IPS-20b (cell line): ENCODE results near the gene SMOC2.
"Not testable (repeated sequence)": the region's sequence is repeated elsewhere in the genome, so short reads cannot be mapped to it uniquely, and the experiment has no call there.

Experiments
- H3K27ac ChIP-seq: one replicate; pipeline ENCODE4 v1.5.1; 2013; ENCODE audit warnings: low read length
- H3K27me3 ChIP-seq: 2 replicates; pipeline ENCODE4 v1.6.1; 2013; ENCODE audit warnings: mild to moderate bottlenecking, low read length, inconsistent platforms; ENCODE audit not compliant: insufficient read depth
- H3K36me3 ChIP-seq: 2 replicates; pipeline ENCODE4 v1.6.1; 2013; ENCODE audit warnings: low read depth, mild to moderate bottlenecking, inconsistent platforms, low read length, moderate library complexity; ENCODE audit not compliant: insufficient read depth
- H3K4me1 ChIP-seq: 2 replicates; pipeline ENCODE4 v1.6.1; 2013; ENCODE audit warnings: mild to moderate bottlenecking, control low read depth, inconsistent platforms, low read length, moderate library complexity; ENCODE audit not compliant: insufficient read depth
- H3K4me3 ChIP-seq: 2 replicates; pipeline ENCODE4 v1.5.1; 2013; ENCODE audit warnings: mild to moderate bottlenecking, low read length, inconsistent platforms
- H3K9ac ChIP-seq: 2 replicates; pipeline ENCODE4 v1.6.1; 2013; ENCODE audit warnings: low read depth, mild to moderate bottlenecking, inconsistent platforms, low read length, moderate library complexity
- H3K9me3 ChIP-seq: 2 replicates; pipeline ENCODE4 v1.6.1; 2013; ENCODE audit warnings: mild to moderate bottlenecking, low read depth, low read length, inconsistent platforms; ENCODE audit not compliant: insufficient read depth

The SMOC2 gene

DNA sequence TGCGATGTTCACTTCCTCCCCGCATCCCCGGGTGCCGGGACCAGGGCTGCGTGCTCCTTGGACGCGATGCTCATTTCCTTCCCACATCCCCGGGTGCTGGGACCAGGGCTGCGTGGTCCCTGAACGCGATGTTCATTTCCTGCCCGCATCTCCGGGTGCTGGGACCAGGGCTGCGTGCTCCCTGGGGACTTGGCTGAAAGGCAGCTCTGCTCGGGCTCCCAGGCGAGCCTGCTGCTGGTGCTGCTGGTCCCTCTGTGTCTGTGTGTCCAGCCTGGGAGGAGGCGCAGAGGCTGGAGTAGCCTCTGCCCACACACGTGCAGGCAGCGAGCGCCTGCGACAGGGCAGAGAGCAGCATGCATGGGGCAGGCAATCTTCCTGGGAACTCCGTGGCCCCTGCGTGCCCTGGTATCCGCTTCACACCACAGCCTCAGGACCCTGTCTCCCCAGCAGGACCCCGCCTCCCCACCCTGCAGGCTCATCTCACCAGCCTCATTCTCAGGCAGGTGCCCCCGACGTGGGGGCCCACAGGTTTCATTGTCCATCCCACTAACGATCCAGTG, 132.4 kb downstream of the SMOC2 start:
- H3K27me3 ChIP-seq, H3K36me3 ChIP-seq, H3K27ac ChIP-seq, H3K4me1 ChIP-seq, H3K4me3 ChIP-seq, H3K9me3 ChIP-seq, H3K9ac ChIP-seq: not testable (repeated sequence)

GRCh38 chr6:168574075-168574698, 133.2 kb downstream of the SMOC2 start:
- no peaks in the 10 kb centered on the region for H3K9me3 ChIP-seq
- no peak overlapping the region for H3K9ac ChIP-seq
- H3K27ac ChIP-seq: no peak overlapping the region
- no peaks in the 10 kb centered on the region for H3K27me3 ChIP-seq
- no peaks in the 10 kb centered on the region for H3K4me1 ChIP-seq
- H3K36me3 ChIP-seq: no peaks in the 10 kb centered on the region
- no peak overlapping the region for H3K4me3 ChIP-seq

- H3K4me3 ChIP-seq: no peak overlapping the region
- no peaks in the 10 kb centered on the region for H3K36me3 ChIP-seq
- no peak overlapping the region for H3K27ac ChIP-seq
- no peak overlapping the region for H3K9ac ChIP-seq
- no peaks in the 10 kb centered on the region for H3K9me3 ChIP-seq
- no peaks in the 10 kb centered on the region for H3K4me1 ChIP-seq
- H3K27me3 ChIP-seq: no peaks in the 10 kb centered on the region
These were observed 133.8 kb downstream of the SMOC2 start for GRCh38 chr6:168574699-168575195.

DNA sequence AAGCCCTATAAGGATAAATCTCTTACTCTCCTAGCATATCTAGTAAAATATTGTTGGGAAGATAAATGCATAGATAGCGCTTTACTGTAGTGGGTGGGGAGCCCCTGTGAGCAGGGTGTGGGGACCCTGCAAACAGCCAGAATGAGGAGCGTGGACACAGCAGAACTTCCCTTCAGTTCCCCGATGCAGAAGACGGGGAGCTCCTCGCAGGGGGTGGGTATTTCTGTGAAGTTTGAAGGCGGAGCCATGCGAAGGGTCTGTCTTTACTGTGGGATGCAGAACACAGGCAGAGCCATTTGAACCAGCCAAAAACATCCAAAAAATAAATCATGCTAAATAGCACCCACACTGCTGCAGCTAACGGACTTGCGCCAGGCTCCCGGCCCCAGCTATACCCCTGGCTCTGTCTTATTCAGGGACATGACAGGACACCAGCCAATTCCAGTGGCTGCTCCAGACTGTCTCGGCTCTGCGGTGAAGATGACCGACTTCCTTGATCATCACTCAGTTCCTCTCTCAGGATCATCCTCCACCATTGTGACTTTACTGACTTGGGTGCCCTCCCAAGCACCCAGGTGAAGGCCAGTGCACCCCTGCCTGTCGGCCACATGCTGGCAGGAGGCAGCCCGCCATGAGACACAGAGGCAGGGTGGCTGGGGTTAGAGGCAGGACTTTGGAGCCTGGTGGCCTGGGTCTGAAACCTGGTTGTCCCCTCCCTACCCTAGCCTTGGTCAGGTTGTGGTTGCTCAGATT, 134.5 kb downstream of the SMOC2 start:
- Histone ChIP-seq H3K9me3 (no peaks in the 10 kb centered on the region), H3K36me3 (no peaks in the 10 kb centered on the region), H3K9ac (no peak overlapping the region), H3K27me3 (no peaks in the 10 kb centered on the region), H3K4me1 (no peaks in the 10 kb centered on the region), H3K4me3 (no peak overlapping the region), H3K27ac (no peak overlapping the region)

DNA sequence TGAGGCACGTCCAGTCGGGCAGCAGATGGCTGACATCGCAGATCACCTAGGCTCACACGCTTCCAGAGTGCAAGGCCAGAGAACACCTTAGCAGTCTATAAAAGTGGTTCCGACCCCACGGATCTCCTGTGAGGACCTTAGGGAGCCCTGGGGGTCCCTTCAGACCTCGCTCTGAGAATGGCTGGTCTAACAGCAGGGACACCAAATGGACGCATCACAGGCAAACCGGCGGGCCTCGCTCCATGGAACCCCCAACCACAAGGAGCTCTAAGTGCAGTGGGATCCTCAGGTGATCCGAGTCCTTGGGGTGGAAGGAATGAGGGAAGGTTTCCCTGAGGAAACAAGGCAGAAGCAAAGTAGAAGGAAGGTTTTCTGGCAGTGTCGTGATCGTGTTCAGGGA, 135.4 kb downstream of the SMOC2 start:
- Histone ChIP-seq H3K27me3 (no peaks in the 10 kb centered on the region), H3K4me3 (no peak overlapping the region), H3K36me3 (no peaks in the 10 kb centered on the region), H3K9ac (no peak overlapping the region), H3K4me1 (no peaks in the 10 kb centered on the region), H3K9me3 (no peaks in the 10 kb centered on the region), H3K27ac (no peak overlapping the region)

DNA sequence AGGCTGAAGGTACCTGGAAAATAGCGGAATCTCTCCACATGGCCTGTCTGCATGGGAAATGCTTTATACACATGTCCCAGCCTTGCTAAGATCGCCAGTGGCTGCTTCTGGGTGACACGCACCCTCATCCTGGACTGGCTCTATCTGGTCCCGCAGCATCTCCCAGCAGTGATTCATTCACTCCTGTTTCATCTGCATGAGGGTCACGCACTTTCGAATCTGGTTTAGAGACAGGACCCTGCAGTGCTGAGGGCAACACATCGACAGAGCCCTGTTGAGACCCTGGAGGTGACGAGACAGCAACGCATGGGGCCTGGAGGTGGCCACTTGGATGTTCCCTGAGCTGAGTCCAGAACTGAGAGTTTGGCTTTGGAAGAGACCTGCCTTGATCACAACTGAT, 136.5 kb downstream of the SMOC2 start:
- Histone ChIP-seq H3K27ac (no peak overlapping the region), H3K27me3 (no peaks in the 10 kb centered on the region), H3K9me3 (no peaks in the 10 kb centered on the region), H3K4me1 (no peaks in the 10 kb centered on the region), H3K36me3 (no peaks in the 10 kb centered on the region), H3K4me3 (no peak overlapping the region), H3K9ac (no peak overlapping the region)

GRCh38 chr6:168578036-168578435, 137.1 kb downstream of the SMOC2 start:
- Histone ChIP-seq H3K4me1 (no peaks in the 10 kb centered on the region), H3K27ac (no peak overlapping the region), H3K9me3 (no peaks in the 10 kb centered on the region), H3K4me3 (no peak overlapping the region), H3K27me3 (no peaks in the 10 kb centered on the region), H3K36me3 (no peaks in the 10 kb centered on the region), H3K9ac (no peak overlapping the region)

- Histone ChIP-seq H3K4me1 (no peaks in the 10 kb centered on the region), H3K4me3 (no peak overlapping the region), H3K9me3 (no peaks in the 10 kb centered on the region), H3K27me3 (no peaks in the 10 kb centered on the region), H3K27ac (no peak overlapping the region), H3K9ac (no peak overlapping the region), H3K36me3 (no peaks in the 10 kb centered on the region)
These were observed 140.3 kb downstream of the SMOC2 start for GRCh38 chr6:168581236-168581635.

- Histone ChIP-seq H3K27me3 (no peaks in the 10 kb centered on the region), H3K9ac (no peak overlapping the region), H3K9me3 (no peaks in the 10 kb centered on the region), H3K27ac (no peak overlapping the region), H3K36me3 (no peaks in the 10 kb centered on the region), H3K4me3 (no peak overlapping the region), H3K4me1 (no peaks in the 10 kb centered on the region)
These were observed 140.7 kb downstream of the SMOC2 start for GRCh38 chr6:168581706-168582105.

DNA sequence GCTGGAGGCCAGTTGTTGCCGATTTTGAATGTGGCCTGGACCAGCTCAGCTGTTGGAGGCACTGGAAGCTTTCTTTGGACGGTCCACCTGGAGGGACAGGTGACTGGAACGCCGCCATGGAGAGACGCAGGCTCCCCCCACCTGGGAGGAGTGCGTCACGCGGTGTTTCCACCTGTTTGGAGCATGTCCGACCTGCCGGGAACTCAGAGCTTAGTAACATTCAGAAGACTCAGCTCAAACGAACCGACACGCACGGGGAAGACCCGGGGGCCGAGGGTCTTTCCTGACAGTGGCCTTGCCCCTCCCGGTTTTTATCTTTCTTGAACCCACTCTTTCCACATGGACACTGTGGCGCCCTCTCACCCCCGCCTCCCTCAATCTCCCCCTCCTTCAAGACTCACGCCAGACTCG, 141.6 kb downstream of the SMOC2 start:
- Histone ChIP-seq H3K4me3 (no peak overlapping the region), H3K4me1 (no peaks in the 10 kb centered on the region), H3K27ac (no peak overlapping the region), H3K27me3 (no peaks in the 10 kb centered on the region), H3K9ac (no peak overlapping the region), H3K9me3 (no peaks in the 10 kb centered on the region), H3K36me3 (no peaks in the 10 kb centered on the region)

- Histone ChIP-seq H3K27ac (no peak overlapping the region), H3K4me3 (no peak overlapping the region), H3K4me1 (no peaks in the 10 kb centered on the region), H3K27me3 (no peaks in the 10 kb centered on the region), H3K9ac (no peak overlapping the region), H3K9me3 (no peaks in the 10 kb centered on the region), H3K36me3 (no peaks in the 10 kb centered on the region)
These were observed 142.1 kb downstream of the SMOC2 start for GRCh38 chr6:168583126-168583525.

- H3K27ac ChIP-seq: no peak overlapping the region
- no peak overlapping the region for H3K9ac ChIP-seq
- no peaks in the 10 kb centered on the region for H3K27me3 ChIP-seq
- no peaks in the 10 kb centered on the region; the same call in 1 of the 2 replicates for H3K4me1 ChIP-seq
- H3K9me3 ChIP-seq: no peaks in the 10 kb centered on the region
- H3K36me3 ChIP-seq: no peaks in the 10 kb centered on the region
- no peak overlapping the region for H3K4me3 ChIP-seq
These were observed 142.8 kb downstream of the SMOC2 start for GRCh38 chr6:168583821-168584220.
